ENCODE data around the gene MDC1.

GRCh38 chr6:30688569-30688968 is 28.5 kb downstream of the MDC1 start:
- no peak for TF ChIP-seq POLR2A (IDR thresholded peaks at IDR 0.05)
- TF ChIP-seq, protein P1, sequence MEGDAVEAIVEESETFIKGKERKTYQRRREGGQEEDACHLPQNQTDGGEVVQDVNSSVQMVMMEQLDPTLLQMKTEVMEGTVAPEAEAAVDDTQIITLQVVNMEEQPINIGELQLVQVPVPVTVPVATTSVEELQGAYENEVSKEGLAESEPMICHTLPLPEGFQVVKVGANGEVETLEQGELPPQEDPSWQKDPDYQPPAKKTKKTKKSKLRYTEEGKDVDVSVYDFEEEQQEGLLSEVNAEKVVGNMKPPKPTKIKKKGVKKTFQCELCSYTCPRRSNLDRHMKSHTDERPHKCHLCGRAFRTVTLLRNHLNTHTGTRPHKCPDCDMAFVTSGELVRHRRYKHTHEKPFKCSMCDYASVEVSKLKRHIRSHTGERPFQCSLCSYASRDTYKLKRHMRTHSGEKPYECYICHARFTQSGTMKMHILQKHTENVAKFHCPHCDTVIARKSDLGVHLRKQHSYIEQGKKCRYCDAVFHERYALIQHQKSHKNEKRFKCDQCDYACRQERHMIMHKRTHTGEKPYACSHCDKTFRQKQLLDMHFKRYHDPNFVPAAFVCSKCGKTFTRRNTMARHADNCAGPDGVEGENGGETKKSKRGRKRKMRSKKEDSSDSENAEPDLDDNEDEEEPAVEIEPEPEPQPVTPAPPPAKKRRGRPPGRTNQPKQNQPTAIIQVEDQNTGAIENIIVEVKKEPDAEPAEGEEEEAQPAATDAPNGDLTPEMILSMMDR (IDR thresholded peaks at IDR 0.05): no peak

All from sigmoid colon (tissue), 3 donors.